Measurements from ENCODE around the gene FXYD2.
"Not testable (repeated sequence)": the region's sequence is repeated elsewhere in the genome, so short reads cannot be mapped to it uniquely, and the experiment has no call there.

The FXYD2 gene

GRCh38 chr11:117819096-117820040 lies 5.2 kb downstream of the FXYD2 start:
- DNase-seq: no peak

GRCh38 chr11:117818041-117818873 lies 6.3 kb downstream of the FXYD2 start:
- DNase-seq: peak; percentile 66

GRCh38 chr11:117817368-117818040 lies 7.0 kb downstream of the FXYD2 start:
- peak; percentile 93 for DNase-seq

GRCh38 chr11:117816846-117817367 lies 7.6 kb downstream of the FXYD2 start:
- DNase-seq: no peak

GRCh38 chr11:117816151-117816741 lies 8.3 kb downstream of the FXYD2 start:
- no peak for DNase-seq

GRCh38 chr11:117815262-117815803 lies 9.2 kb downstream of the FXYD2 start:
- peak; percentile 76 for DNase-seq

- DNase-seq: peak; percentile 84
These were observed 9.7 kb downstream of the FXYD2 start for GRCh38 chr11:117814766-117815261.

- DNase-seq: no peak
These were observed 10.3 kb downstream of the FXYD2 start for GRCh38 chr11:117814204-117814765.

GRCh38 chr11:117810056-117810451 lies 14.5 kb downstream of the FXYD2 start:
- DNase-seq: not testable (repeated sequence)

GRCh38 chr11:117809236-117810055 lies 15.1 kb downstream of the FXYD2 start:
- peak; percentile 68 for DNase-seq

- DNase-seq: no peak
These were observed 15.8 kb downstream of the FXYD2 start for GRCh38 chr11:117808784-117809183.

- DNase-seq: peak; percentile 85
These were observed 16.8 kb downstream of the FXYD2 start for GRCh38 chr11:117807482-117808327.

GRCh38 chr11:117806846-117807245 lies 17.7 kb downstream of the FXYD2 start:
- DNase-seq: no peak

GRCh38 chr11:117805045-117805444 lies 19.5 kb downstream of the FXYD2 start:
- DNase-seq: no peak

- DNase-seq: no peak
These were observed 20.6 kb downstream of the FXYD2 start for GRCh38 chr11:117803896-117804295.

- DNase-seq: no peak
These were observed 24.9 kb downstream of the FXYD2 start for GRCh38 chr11:117799634-117800033.

- peak; percentile 65 for DNase-seq
These were observed 27.5 kb downstream of the FXYD2 start, which contains the start of gene DSCAML1 for GRCh38 chr11:117796872-117797529. TSS of gene DSCAML1 (minus strand) at chr11:117797216. CDS start at chr11:117797079, 137 bp downstream.

- DNase-seq: no peak
These were observed 28.1 kb downstream of the FXYD2 start for GRCh38 chr11:117796456-117796871.

Measured in stimulated activated CD4-positive, alpha-beta T cell treated with anti-CD3 and anti-CD28 coated beads, Interleukin-15, amount 100 ng/mL, for 24 hours (primary cell).